Measurements from ENCODE around the gene CNPPD1. TPM values are rescaled to one million over a fixed set of nuclear protein-coding genes. Genes with fewer than 3 reads are reported as not detected.

CNPPD1 gene
- total and polyA plus RNA-seq, 2 of the 8 experiments (the other 6 are each of a cell fraction or from before 2014, with no cell fraction given) = 32.9 to 35.9 TPM

DNA sequence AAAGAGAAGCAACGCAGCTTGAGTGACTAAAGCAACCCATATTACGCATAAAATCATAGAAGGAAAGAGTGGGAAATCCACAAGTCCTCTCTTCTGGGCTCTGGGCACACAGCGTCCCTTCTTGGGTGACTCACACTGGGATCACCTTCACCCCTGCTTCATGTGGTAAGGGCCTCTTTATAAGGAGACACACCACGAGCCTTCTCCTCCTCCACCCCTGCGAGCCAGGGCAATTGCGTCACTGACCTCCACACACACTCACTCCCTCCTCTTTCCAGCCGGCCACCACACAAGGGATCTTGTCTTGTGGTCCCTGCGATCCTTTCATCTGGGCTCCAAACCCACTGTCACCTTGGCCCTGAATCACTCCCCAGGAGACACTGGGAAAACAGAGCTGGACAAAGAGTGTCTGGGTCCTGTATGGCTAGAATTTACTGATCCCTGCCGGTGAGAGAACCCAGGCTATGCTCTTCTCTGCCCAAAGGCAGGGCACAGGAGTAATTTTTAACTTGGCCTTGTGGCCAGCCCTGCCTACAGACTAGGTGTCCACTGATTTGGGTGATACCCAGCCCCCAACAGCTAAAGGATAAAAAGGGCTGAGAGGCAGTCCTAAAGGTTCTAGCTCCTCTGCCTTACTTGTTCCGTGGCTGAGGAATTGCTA is 51.4 kb downstream of the CNPPD1 start:
- Histone ChIP-seq H3K9me3 (ENCODE audit: insufficient read depth in 2 of 2, low read depth in 1 of 2, low read length in 1 of 2) (no peaks in the 10 kb centered on the region), H4K91ac (replicated peaks; ENCODE audit: insufficient read length, low read length) (no peak overlapping the region), H2BK12ac (ENCODE audit: low read depth, low read length) (no peak overlapping the region), H3K23me2 (ENCODE audit: low read depth, low read length) (no peaks in the 10 kb centered on the region), H2BK20ac (ENCODE audit: low read length) (no peak overlapping the region), H3K4me3 (ENCODE audit: extremely low read depth in 1 of 4, insufficient read depth in 2 of 4, low read depth in 3 of 4, low read length in 4 of 4) (no peak overlapping the region), H4K8ac (ENCODE audit: extremely low read depth, insufficient read depth, low read length) (no peak overlapping the region), H3K9ac (replicated peaks in 1 of 4; ENCODE audit: extremely low read depth in 1 of 4, low read depth in 3 of 4, low read length in 3 of 4) (no peak overlapping the region), H3K4me1 (replicated peaks in 1 of 4; ENCODE audit: control insufficient read depth in 3 of 4, insufficient read depth in 4 of 4, low read length in 3 of 4) (no peaks in the 10 kb centered on the region; a peak in 2 of 7 replicates), H2BK120ac (replicated peaks; ENCODE audit: low read depth, low read length) (no peak overlapping the region), H3K14ac (ENCODE audit: insufficient read length) (no peak overlapping the region), H3K27me3 (replicated peaks in 1 of 4; ENCODE audit: control insufficient read depth in 3 of 4, extremely low read depth in 1 of 4, insufficient read depth in 3 of 4, low read length in 3 of 4) (no peaks in the 10 kb centered on the region), H2BK15ac (ENCODE audit: low read length) (no peak overlapping the region), H4K5ac (ENCODE audit: insufficient read length, low read depth, low read length) (no peak overlapping the region), H3K36me3 (ENCODE audit: control insufficient read depth in 2 of 4, insufficient read depth in 4 of 4, low read length in 3 of 4) (no peaks in the 10 kb centered on the region), H3K4ac (replicated peaks; ENCODE audit: insufficient read length, low read depth, low read length) (no peak overlapping the region), H3K27ac (ENCODE audit: low read depth, low read length) (no peak overlapping the region), H2AFZ (ENCODE audit: low read length) (no peak overlapping the region), H3K4me2 (ENCODE audit: insufficient read depth in 1 of 2, low read depth in 2 of 2, low read length in 2 of 2) (no peak overlapping the region), H3K79me1 (ENCODE audit: low read depth, low read length) (no peaks in the 10 kb centered on the region), H4K20me1 (replicated peaks in 1 of 2; ENCODE audit: control insufficient read depth in 1 of 2, insufficient read depth in 2 of 2, low read length in 2 of 2) (no peaks in the 10 kb centered on the region), H3K23ac (ENCODE audit: insufficient read length) (no peak overlapping the region), H2BK5ac (ENCODE audit: low read depth, low read length) (no peak overlapping the region), H3K18ac (ENCODE audit: extremely low read depth, low read length) (no peak overlapping the region), H2AK5ac (ENCODE audit: low read depth, low read length) (no peak overlapping the region), H3K79me2 (ENCODE audit: control insufficient read depth in 1 of 2, insufficient read depth in 2 of 2, low read length in 2 of 2) (no peaks in the 10 kb centered on the region), H3K56ac (replicated peaks; ENCODE audit: insufficient read length, low read depth, low read length) (no peak overlapping the region)
- FAIRE-seq (no peak), DNase-seq (ENCODE audit: low read depth in 1 of 2, low spot score in 2 of 2) (no peak)
- POLR2A ChIA-PET (ENCODE audit: partially characterized antibody) = no interaction called here
- WGBS, 2 experiments (ENCODE audit: extremely low coverage in 1 of 2, insufficient coverage in 1 of 2, insufficient read length in 1 of 2, insufficient replicate concordance in 2 of 2, low coverage in 1 of 2, low lambda C conversion rate in 2 of 2, missing lambda C conversion rate in 1 of 2) = 89% methylated on average over 10 of the region's 10 CpGs; no CpG with 5 or more reads in 1 of the 2 experiments
- CTCF ChIA-PET (ENCODE audit: partially characterized antibody) = interaction anchor here (0.8 to 37.2 kb wide), 7 partner anchors 16 to 145 kb away, joined by 3 to 1777 read pairs (median 21); partner anchors contain the start of genes CFAP65 and IHH
- TF ChIP-seq CEBPB (IDR thresholded peaks at IDR 0.05; ENCODE audit: low read depth, low read length) = peak; percentile 66
- TF ChIP-seq, protein P1, sequence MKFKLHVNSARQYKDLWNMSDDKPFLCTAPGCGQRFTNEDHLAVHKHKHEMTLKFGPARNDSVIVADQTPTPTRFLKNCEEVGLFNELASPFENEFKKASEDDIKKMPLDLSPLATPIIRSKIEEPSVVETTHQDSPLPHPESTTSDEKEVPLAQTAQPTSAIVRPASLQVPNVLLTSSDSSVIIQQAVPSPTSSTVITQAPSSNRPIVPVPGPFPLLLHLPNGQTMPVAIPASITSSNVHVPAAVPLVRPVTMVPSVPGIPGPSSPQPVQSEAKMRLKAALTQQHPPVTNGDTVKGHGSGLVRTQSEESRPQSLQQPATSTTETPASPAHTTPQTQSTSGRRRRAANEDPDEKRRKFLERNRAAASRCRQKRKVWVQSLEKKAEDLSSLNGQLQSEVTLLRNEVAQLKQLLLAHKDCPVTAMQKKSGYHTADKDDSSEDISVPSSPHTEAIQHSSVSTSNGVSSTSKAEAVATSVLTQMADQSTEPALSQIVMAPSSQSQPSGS (IDR thresholded peaks at IDR 0.05; ENCODE audit: low read length) = no peak

Data from H1 (cell line).